Keratinocyte (primary cell): ENCODE results near the gene TTC36.

Source experiments
- EZH2 ChIP-seq: IDR thresholded peaks from one replicate; pipeline ENCODE4 v1.6.1; 2012; ENCODE audit warnings: inconsistent platforms, mild to moderate bottlenecking, low read length, moderate library complexity
- TF ChIP-seq, protein P1 (sequence below), 3 experiments: IDR thresholded peaks in 1 of 3; conservative IDR thresholded peaks in 1 of 3; optimal IDR thresholded peaks in 1 of 3; 2 replicates in 2 of 3; 3 replicates in 1 of 3; pipeline versions ENCODE3 to v1.5.1; 2011; ENCODE audit warnings: low read length in 3 of 3, mild to moderate bottlenecking in 3 of 3, moderate library complexity in 2 of 3, control low read depth in 1 of 3, inconsistent platforms in 1 of 3; ENCODE audit not compliant: insufficient read depth in 2 of 3; ENCODE audit errors: extremely low read depth in 1 of 3

DNA sequence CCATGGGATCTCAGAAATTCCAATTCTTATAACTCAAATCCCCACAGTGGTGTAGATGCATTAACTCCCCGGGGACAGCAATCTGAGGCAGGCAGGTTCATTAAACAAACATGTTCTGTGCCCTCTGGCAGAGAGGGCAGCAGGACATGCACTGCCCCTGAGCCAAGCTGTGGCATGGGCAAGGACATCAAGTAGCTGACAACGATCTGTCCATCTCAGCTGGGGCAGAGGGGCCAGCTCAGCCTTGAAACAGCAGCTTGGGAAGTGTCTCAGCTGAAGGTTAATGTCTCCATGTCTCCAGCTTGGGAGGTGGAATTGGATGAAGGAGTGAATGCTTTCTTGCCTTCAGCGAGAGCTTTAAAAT, 17.4 kb downstream of the TTC36 start:
- no peak for TF ChIP-seq EZH2
- TF ChIP-seq, protein P1, sequence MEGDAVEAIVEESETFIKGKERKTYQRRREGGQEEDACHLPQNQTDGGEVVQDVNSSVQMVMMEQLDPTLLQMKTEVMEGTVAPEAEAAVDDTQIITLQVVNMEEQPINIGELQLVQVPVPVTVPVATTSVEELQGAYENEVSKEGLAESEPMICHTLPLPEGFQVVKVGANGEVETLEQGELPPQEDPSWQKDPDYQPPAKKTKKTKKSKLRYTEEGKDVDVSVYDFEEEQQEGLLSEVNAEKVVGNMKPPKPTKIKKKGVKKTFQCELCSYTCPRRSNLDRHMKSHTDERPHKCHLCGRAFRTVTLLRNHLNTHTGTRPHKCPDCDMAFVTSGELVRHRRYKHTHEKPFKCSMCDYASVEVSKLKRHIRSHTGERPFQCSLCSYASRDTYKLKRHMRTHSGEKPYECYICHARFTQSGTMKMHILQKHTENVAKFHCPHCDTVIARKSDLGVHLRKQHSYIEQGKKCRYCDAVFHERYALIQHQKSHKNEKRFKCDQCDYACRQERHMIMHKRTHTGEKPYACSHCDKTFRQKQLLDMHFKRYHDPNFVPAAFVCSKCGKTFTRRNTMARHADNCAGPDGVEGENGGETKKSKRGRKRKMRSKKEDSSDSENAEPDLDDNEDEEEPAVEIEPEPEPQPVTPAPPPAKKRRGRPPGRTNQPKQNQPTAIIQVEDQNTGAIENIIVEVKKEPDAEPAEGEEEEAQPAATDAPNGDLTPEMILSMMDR (optimal IDR thresholded peaks at IDR 0.05 in 1 of 3, IDR thresholded peaks at IDR 0.05 in 1 of 3, conservative IDR thresholded peaks at IDR 0.05 in 1 of 3; ENCODE audit: extremely low read depth in 1 of 3, insufficient read depth in 2 of 3, low read length in 3 of 3): no peak
